PC-3 (cell line): ENCODE data around the gene MT1X. TPM values are rescaled to one million over a fixed set of nuclear protein-coding genes. Genes with fewer than 3 reads are reported as not detected.
A peak's percentile ranks its signal among the peaks of the same experiment; 100 is the strongest.

Experiments
- ATAC-seq: fragments of 200-7000 bp; cut with Tn5 transposase; 2 replicates; pipeline ENCODE4 v1.9.1; 2020; ENCODE audit warnings: mild to moderate bottlenecking, moderate library complexity
- BruUV-seq: library from RNA; stranded (reverse); fragments of 400-500 nt; replicated peaks from 2 replicates; lab custom pipeline; 2021; lab: Mats Ljungman, UMichigan
- CTCF ChIA-PET: fragments of 300-600 bp; sonication (Branson Sonifier 250); formaldehyde crosslinking; loops from one replicate; lab custom pipeline; 2022; ENCODE audit warnings: antibody characterized with exemption; lab: Charles Lee
- POLR2A ChIA-PET: fragments of 300-600 bp; sonication (Branson Sonifier 250); formaldehyde crosslinking; loops from one replicate; lab custom pipeline; 2022; ENCODE audit warnings: antibody characterized with exemption; ENCODE audit not compliant: unreplicated experiment; lab: Charles Lee
- DNase-seq: peaks from one replicate; pipeline ENCODE4 v3.0.0-alpha.2; 2015
- H2AFZ ChIP-seq: fragments of 300-600 bp; sonication (generic); 2 replicates; pipeline ENCODE4 v1.6.0; 2016; ENCODE audit warnings: antibody characterized with exemption, low read length
- H3F3A ChIP-seq: fragments of 300-600 bp; sonication (generic); one replicate; pipeline ENCODE4 v1.6.0; 2017; ENCODE audit warnings: antibody characterized with exemption, low read length, control low read depth, mild to moderate bottlenecking; ENCODE audit not compliant: unreplicated experiment
- H3K27ac ChIP-seq: fragments of 300-600 bp; sonication (generic); 2 replicates; pipeline ENCODE4 v1.5.1; 2016; ENCODE audit warnings: mild to moderate bottlenecking, low read length
- H3K27me3 ChIP-seq: fragments of 300-600 bp; sonication (generic); 2 replicates; pipeline ENCODE4 v1.6.1; 2016; ENCODE audit warnings: low read length, mixed read lengths
- H3K36me3 ChIP-seq: fragments of 300-600 bp; sonication (generic); 2 replicates; pipeline ENCODE4 v1.6.1; 2016; ENCODE audit warnings: low read depth, mixed run types, low read length, mixed read lengths
- H3K4me1 ChIP-seq: fragments of 300-600 bp; sonication (generic); 2 replicates; pipeline ENCODE4 v1.5.1; 2016; ENCODE audit warnings: low read length; ENCODE audit not compliant: insufficient read depth
- H3K4me2 ChIP-seq: fragments of 300-600 bp; sonication (generic); 2 replicates; pipeline ENCODE4 v1.6.0; 2016; ENCODE audit warnings: low read length
- H3K4me3 ChIP-seq: fragments of 300-600 bp; sonication (generic); 2 replicates; pipeline ENCODE4 v1.5.1; 2016; ENCODE audit warnings: mild to moderate bottlenecking, low read length, mixed read lengths
- H3K79me2 ChIP-seq: fragments of 300-600 bp; sonication (generic); 2 replicates; pipeline ENCODE4 v1.6.1; 2017; ENCODE audit warnings: low read length, mixed read lengths
- H3K9ac ChIP-seq: fragments of 300-600 bp; sonication (generic); 2 replicates; pipeline ENCODE4 v1.6.0; 2016; ENCODE audit warnings: mild to moderate bottlenecking, low read length
- H3K9me2 ChIP-seq: fragments of 300-600 bp; sonication (generic); replicated peaks from 2 replicates; pipeline ENCODE4 v1.6.1; 2016; ENCODE audit warnings: mixed run types, low read length, mixed read lengths
- H3K9me3 ChIP-seq: fragments of 300-600 bp; sonication (generic); 2 replicates; pipeline ENCODE4 v1.6.1; 2016; ENCODE audit warnings: low read length, mixed read lengths
- H4K20me1 ChIP-seq: fragments of 300-600 bp; sonication (generic); 2 replicates; pipeline ENCODE4 v1.6.1; 2016; ENCODE audit warnings: low read length, mixed read lengths
- CTCF ChIP-seq: fragments of 300-600 bp; sonication (generic); conservative IDR thresholded peaks from 2 replicates; pipeline ENCODE4 v1.5.1; 2017; ENCODE audit warnings: antibody characterized with exemption, low read depth, mild to moderate bottlenecking, low read length
- EZH2 ChIP-seq: fragments of 300-600 bp; sonication (generic); IDR thresholded peaks from one replicate; pipeline ENCODE4 v1.6.1; 2017; ENCODE audit warnings: antibody characterized with exemption, mild to moderate bottlenecking, low read length; ENCODE audit not compliant: unreplicated experiment
- EZH2phosphoT487 ChIP-seq: fragments of 300-600 bp; sonication (generic); IDR thresholded peaks from 2 replicates; pipeline ENCODE4 v1.6.1; 2018; ENCODE audit warnings: mild to moderate bottlenecking, antibody characterized with exemption, low read length, borderline replicate concordance
- intact Hi-C: fragments of 100-400 bp; cut with micrococcal nuclease; formaldehyde crosslinking; loops from 2 replicates; pipeline ENCODE4 v1.9.0; 2023
- total RNA-seq: library from RNA; depleted of rRNA; stranded (reverse); fragments of >200 nt; gene quantifications from 2 replicates; pipeline ENCODE4 v1.2.3, GENCODE V29; 2014

Gene MT1X
- total RNA-seq, 1 experiment from 2014 or later, result 120 TPM

GRCh38 chr16:56647641-56648431 lies 34.4 kb upstream of the MT1X start:
- Histone ChIP-seq H3K4me3 (no peak overlapping the region), H3K9me3 (no peaks in the 10 kb centered on the region), H3K36me3 (no peaks in the 10 kb centered on the region), H3K27me3 (no peaks in the 10 kb centered on the region), H3K9me2 (no peaks in the 10 kb centered on the region), H3K79me2 (no peaks in the 10 kb centered on the region), H3K4me2 (no peak overlapping the region), H3K9ac (no peak overlapping the region), H3K4me1 (peaks cover 15% of the 10 kb centered on the region), H3K27ac (no peak overlapping the region), H2AFZ (no peak overlapping the region), H4K20me1 (no peaks in the 10 kb centered on the region), H3F3A (no peaks in the 10 kb centered on the region)
- TF ChIP-seq EZH2phosphoT487, result no peak
- TF ChIP-seq EZH2, result no peak
- TF ChIP-seq CTCF, result no peak
- CTCF ChIA-PET, result interaction anchor here (0.5 kb wide), 1 partner anchor 52 kb away, joined by 7 read pairs; no protein-coding TSS in a partner anchor
- DNase-seq (no peak), ATAC-seq (no peak)
- POLR2A ChIA-PET, result no interaction called here
- no TSS peak for BruUV-seq
- intact Hi-C loops, result no loop called here

GRCh38 chr16:56649271-56649670 lies 33.0 kb upstream of the MT1X start:
- no peak overlapping the region for H3K4me3 ChIP-seq
- H3K79me2 ChIP-seq, result no peaks in the 10 kb centered on the region
- H3K9ac ChIP-seq, result no peak overlapping the region
- no peaks in the 10 kb centered on the region for H4K20me1 ChIP-seq
- POLR2A ChIA-PET, result interaction anchor here (0.7 kb wide), 1 partner anchor 1179 kb away, joined by 3 read pairs; no protein-coding TSS in a partner anchor
- H3K4me1 ChIP-seq, result peaks cover 15% of the 10 kb centered on the region
- no TSS peak for BruUV-seq
- CTCF ChIA-PET, result interaction anchor here (1.0 kb wide), 1 partner anchor 53 kb away, joined by 3 read pairs; no protein-coding TSS in a partner anchor
- ATAC-seq (peak; percentile 14; the same call in 1 of the 2 replicates), DNase-seq (no peak)
- TF ChIP-seq EZH2, result no peak
- TF ChIP-seq EZH2phosphoT487, result no peak
- no peak for TF ChIP-seq CTCF
- no peak overlapping the region for H3K27ac ChIP-seq
- H2AFZ ChIP-seq, result no peak overlapping the region
- H3K9me2 ChIP-seq, result no peaks in the 10 kb centered on the region
- H3K4me2 ChIP-seq, result peak overlapping the region; percentile 12; the same call in 1 of the 2 replicates
- H3F3A ChIP-seq, result no peaks in the 10 kb centered on the region
- no peaks in the 10 kb centered on the region for H3K36me3 ChIP-seq
- intact Hi-C loops, result no loop called here
- H3K27me3 ChIP-seq, result no peaks in the 10 kb centered on the region
- no peaks in the 10 kb centered on the region for H3K9me3 ChIP-seq

GRCh38 chr16:56649820-56650219 lies 32.5 kb upstream of the MT1X start:
- H3K9me2 ChIP-seq, result no peaks in the 10 kb centered on the region
- H3K27me3 ChIP-seq, result no peaks in the 10 kb centered on the region
- no peak overlapping the region for H3K9ac ChIP-seq
- no peak overlapping the region for H3K4me3 ChIP-seq
- no peaks in the 10 kb centered on the region for H3K79me2 ChIP-seq
- H3K4me2 ChIP-seq, result peak overlapping the region; percentile 12; the same call in 1 of the 2 replicates
- peak; percentile 87 for DNase-seq
- no peaks in the 10 kb centered on the region for H3K36me3 ChIP-seq
- BruUV-seq, result no TSS peak
- ChIA-PET CTCF (no interaction called here), POLR2A (no interaction called here)
- TF ChIP-seq EZH2 (no peak), EZH2phosphoT487 (no peak), CTCF (no peak)
- ATAC-seq, result peak; percentile 96
- H3K4me1 ChIP-seq, result peaks cover 15% of the 10 kb centered on the region
- no peaks in the 10 kb centered on the region for H3K9me3 ChIP-seq
- no peaks in the 10 kb centered on the region for H4K20me1 ChIP-seq
- no peak overlapping the region for H3K27ac ChIP-seq
- H2AFZ ChIP-seq, result no peak overlapping the region
- intact Hi-C loops, result loop anchor here (10.0 kb wide), 1 partner anchor 45 kb away; the partner anchor contains the start of gene MT2A
- no peaks in the 10 kb centered on the region for H3F3A ChIP-seq
